H1 (cell line): ENCODE results near the gene ULK3. TPM values are rescaled to one million over a fixed set of nuclear protein-coding genes. Genes with fewer than 3 reads are reported as not detected.

Source experiments
- CTCF ChIA-PET: fragments of 300-600 bp; sonication (Branson Sonifier 250); formaldehyde crosslinking; loops from one replicate; lab custom pipeline; 2021; ENCODE audit not compliant: partially characterized antibody; lab: Charles Lee
- POLR2A ChIA-PET: fragments of 300-600 bp; sonication (Branson Sonifier 250); formaldehyde crosslinking; loops from one replicate; lab custom pipeline; 2021; ENCODE audit warnings: inconsistent platforms; ENCODE audit not compliant: partially characterized antibody; lab: Charles Lee
- DNase-seq, 2 experiments: peaks; one replicate each; pipeline versions ENCODE4 v3.0.0 to v3.0.0-alpha.2; 2010 to 2022; ENCODE audit warnings: low spot score in 2 of 2, low read depth in 1 of 2, mixed read lengths in 1 of 2
- FAIRE-seq: peaks from 2 replicates; lab custom pipeline; 2011; peaks lifted over from hg19 to GRCh38; lab: Jason Lieb, UNC
- H2AFZ ChIP-seq: 2 replicates; pipeline ENCODE4 v1.8.1; 2012; ENCODE audit warnings: low read length, inconsistent platforms
- H2AK5ac ChIP-seq: 2 replicates; pipeline ENCODE4 v1.6.1; 2013; ENCODE audit warnings: low read depth, low read length
- H2BK120ac ChIP-seq: replicated peaks from 2 replicates; pipeline ENCODE3; 2013; ENCODE audit warnings: low read depth, low read length, inconsistent platforms
- H2BK12ac ChIP-seq: 2 replicates; pipeline ENCODE4 v1.6.1; 2013; ENCODE audit warnings: low read depth, low read length
- H2BK15ac ChIP-seq: 2 replicates; pipeline ENCODE4 v1.6.1; 2013; ENCODE audit warnings: low read length
- H2BK20ac ChIP-seq: 2 replicates; pipeline ENCODE4 v1.6.1; 2013; ENCODE audit warnings: low read length
- H2BK5ac ChIP-seq: 2 replicates; pipeline ENCODE4 v1.6.1; 2013; ENCODE audit warnings: low read depth, low read length
- H3K14ac ChIP-seq: 2 replicates; pipeline ENCODE4 v1.6.1; 2013; ENCODE audit warnings: inconsistent platforms; ENCODE audit not compliant: insufficient read length
- H3K18ac ChIP-seq: 2 replicates; pipeline ENCODE4 v1.6.1; 2013; ENCODE audit warnings: low read length; ENCODE audit errors: extremely low read depth
- H3K23ac ChIP-seq: 2 replicates; pipeline ENCODE4 v1.6.1; 2013; ENCODE audit warnings: inconsistent platforms; ENCODE audit not compliant: insufficient read length
- H3K23me2 ChIP-seq: 2 replicates; pipeline ENCODE4 v1.6.1; 2013; ENCODE audit warnings: low read depth, low read length
- H3K27ac ChIP-seq: 2 replicates; pipeline ENCODE4 v1.6.1; 2011; ENCODE audit warnings: low read depth, low read length, inconsistent platforms
- H3K27me3 ChIP-seq, 4 experiments: replicated peaks in 1 of 4; 1 replicate in 1 of 4; 2 replicates in 3 of 4; pipeline versions ENCODE4 v1.6.1 to v1.8.1; 2011 to 2013; ENCODE audit warnings: low read length in 3 of 4, mild to moderate bottlenecking in 3 of 4, inconsistent platforms in 2 of 4, mixed read lengths in 2 of 4, moderate library complexity in 1 of 4; ENCODE audit not compliant: control insufficient read depth in 3 of 4, insufficient read depth in 3 of 4; ENCODE audit errors: extremely low read depth in 1 of 4
- H3K36me3 ChIP-seq, 4 experiments: 2 replicates each; pipeline versions ENCODE4 v1.6.1 to v1.8.1; 2011 to 2013; ENCODE audit warnings: mild to moderate bottlenecking in 4 of 4, low read length in 3 of 4, moderate library complexity in 2 of 4, control low read depth in 1 of 4, inconsistent platforms in 1 of 4; ENCODE audit not compliant: insufficient read depth in 4 of 4, control insufficient read depth in 2 of 4
- H3K4ac ChIP-seq: replicated peaks from 2 replicates; pipeline ENCODE3; 2013; ENCODE audit warnings: low read length, low read depth, mixed read lengths, inconsistent platforms; ENCODE audit not compliant: insufficient read length
- H3K4me1 ChIP-seq, 4 experiments: replicated peaks in 1 of 4; 1 replicate in 1 of 4; 2 replicates in 3 of 4; pipeline versions ENCODE4 v1.6.1 to v1.8.1; 2011 to 2013; ENCODE audit warnings: low read length in 3 of 4, inconsistent platforms in 2 of 4, mixed read lengths in 1 of 4; ENCODE audit not compliant: insufficient read depth in 4 of 4, control insufficient read depth in 3 of 4
- H3K4me2 ChIP-seq, 2 experiments: 2 replicates each; pipeline versions ENCODE4 v1.6.1 to v1.8.1; 2011 to 2013; ENCODE audit warnings: low read depth in 2 of 2, low read length in 2 of 2, control low read depth in 1 of 2, inconsistent platforms in 1 of 2, mild to moderate bottlenecking in 1 of 2; ENCODE audit not compliant: insufficient read depth in 1 of 2
- H3K4me3 ChIP-seq, 4 experiments: fragments of 200-600, 300-600 bp in 1 of 4; sonication (generic), shearing (Covaris generic), sonication (Bioruptor Twin) in 1 of 4; 2 replicates each; pipeline versions ENCODE4 v1.5.1 to v1.8.1; 2011 to 2016; ENCODE audit warnings: low read length in 4 of 4, low read depth in 3 of 4, control low read depth in 2 of 4, inconsistent platforms in 2 of 4, mild to moderate bottlenecking in 2 of 4, mixed read lengths in 1 of 4, moderate library complexity in 1 of 4; ENCODE audit not compliant: insufficient read depth in 2 of 4; ENCODE audit errors: extremely low read depth in 1 of 4
- H3K56ac ChIP-seq: replicated peaks from 2 replicates; pipeline ENCODE3; 2013; ENCODE audit warnings: low read depth, mild to moderate bottlenecking, mixed read lengths, low read length, inconsistent platforms; ENCODE audit not compliant: insufficient read length
- H3K79me1 ChIP-seq: 2 replicates; pipeline ENCODE4 v1.6.1; 2013; ENCODE audit warnings: low read depth, low read length, control low read depth
- H3K79me2 ChIP-seq, 2 experiments: 2 replicates each; pipeline versions ENCODE4 v1.6.1 to v1.8.1; 2012 to 2013; ENCODE audit warnings: low read length in 2 of 2, mild to moderate bottlenecking in 2 of 2, inconsistent platforms in 1 of 2; ENCODE audit not compliant: insufficient read depth in 2 of 2, control insufficient read depth in 1 of 2
- H3K9ac ChIP-seq, 4 experiments: replicated peaks in 1 of 4; 1 replicate in 1 of 4; 2 replicates in 3 of 4; pipeline versions ENCODE4 v1.6.1 to v1.8.1; 2011 to 2013; ENCODE audit warnings: low read depth in 3 of 4, low read length in 3 of 4, control low read depth in 2 of 4, mild to moderate bottlenecking in 2 of 4, moderate library complexity in 2 of 4, inconsistent platforms in 1 of 4; ENCODE audit errors: extremely low read depth in 1 of 4
- H3K9me3 ChIP-seq, 2 experiments: 2 replicates each; pipeline versions ENCODE4 v1.6.1 to v1.8.1; 2012 to 2013; ENCODE audit warnings: mild to moderate bottlenecking in 2 of 2, moderate library complexity in 2 of 2, control low read depth in 1 of 2, inconsistent platforms in 1 of 2, low read depth in 1 of 2, low read length in 1 of 2, mixed read lengths in 1 of 2; ENCODE audit not compliant: insufficient read depth in 2 of 2
- H4K20me1 ChIP-seq, 2 experiments: replicated peaks in 1 of 2; 2 replicates each; pipeline versions ENCODE3 to v1.8.1; 2011 to 2013; ENCODE audit warnings: inconsistent platforms in 2 of 2, low read length in 2 of 2, mild to moderate bottlenecking in 1 of 2; ENCODE audit not compliant: insufficient read depth in 2 of 2, control insufficient read depth in 1 of 2
- H4K5ac ChIP-seq: 2 replicates; pipeline ENCODE4 v1.6.1; 2013; ENCODE audit warnings: low read length, low read depth, mixed read lengths, inconsistent platforms; ENCODE audit not compliant: insufficient read length
- H4K8ac ChIP-seq: 2 replicates; pipeline ENCODE4 v1.8.0; 2013; ENCODE audit warnings: mild to moderate bottlenecking, moderate library complexity, low read length, inconsistent platforms; ENCODE audit not compliant: insufficient read depth; ENCODE audit errors: extremely low read depth
- H4K91ac ChIP-seq: replicated peaks from 2 replicates; pipeline ENCODE3; 2013; ENCODE audit warnings: low read length, mixed read lengths, inconsistent platforms; ENCODE audit not compliant: insufficient read length
- ASH2L ChIP-seq: fragments of 200-600, 300-600 bp; sonication (generic); IDR thresholded peaks from one replicate; pipeline ENCODE4 v1.7.1; 2017; ENCODE audit warnings: low read length
- BACH1 ChIP-seq: IDR thresholded peaks from 2 replicates; pipeline ENCODE4 v1.6.1; 2012; ENCODE audit warnings: low read length, improper control_type of control experiment
- BCL11A ChIP-seq, 2 experiments: IDR thresholded peaks; one replicate each; pipeline ENCODE4 v1.6.1; 2011; ENCODE audit warnings: low read depth in 2 of 2, low read length in 2 of 2, mild to moderate bottlenecking in 2 of 2
- CBX8 ChIP-seq: fragments of 300-800, 300-1000 bp; sonication (generic); IDR thresholded peaks from 2 replicates; pipeline ENCODE4 v1.7.1; 2016; ENCODE audit warnings: low read depth, low read length, borderline replicate concordance
- EZH2 ChIP-seq: fragments of 200-600 bp; sonication (generic); IDR thresholded peaks from 2 replicates; pipeline ENCODE4 v1.7.1; 2012; ENCODE audit warnings: low read depth, mild to moderate bottlenecking, moderate library complexity, low read length, inconsistent platforms; ENCODE audit not compliant: severe bottlenecking
- GABPA ChIP-seq: IDR thresholded peaks from 2 replicates; pipeline ENCODE4 v1.6.1; 2011; ENCODE audit warnings: mild to moderate bottlenecking, low read length, moderate library complexity, borderline replicate concordance; ENCODE audit not compliant: insufficient read depth
- HDAC6 ChIP-seq: IDR thresholded peaks from one replicate; pipeline ENCODE4 v1.7.1; 2012; ENCODE audit warnings: low read depth, mild to moderate bottlenecking, inconsistent platforms, low read length, moderate library complexity
- POLR2AphosphoS5 ChIP-seq: IDR thresholded peaks from 2 replicates; pipeline ENCODE4 v1.6.1; 2011; ENCODE audit warnings: low read depth, low read length
- SAP30 ChIP-seq: fragments of 300-600 bp; sonication (generic); IDR thresholded peaks from 2 replicates; pipeline ENCODE4 v1.7.1; 2012; ENCODE audit warnings: low read length, moderate library complexity, mild to moderate bottlenecking, inconsistent platforms; ENCODE audit not compliant: insufficient read depth, insufficient replicate concordance
- SIN3A ChIP-seq, 2 experiments: IDR thresholded peaks in 1 of 2; conservative IDR thresholded peaks in 1 of 2; 2 replicates each; pipeline ENCODE4 v1.6.1; 2011 to 2012; ENCODE audit warnings: low read length in 2 of 2, improper control_type of control experiment in 1 of 2, low read depth in 1 of 2, mild to moderate bottlenecking in 1 of 2
- SIRT6 ChIP-seq: IDR thresholded peaks from one replicate; pipeline ENCODE4 v1.7.1; 2012; ENCODE audit warnings: low read length, inconsistent platforms
- TAF1 ChIP-seq: IDR thresholded peaks from 2 replicates; pipeline ENCODE4 v1.6.1; 2011; ENCODE audit warnings: mild to moderate bottlenecking, low read depth, low read length
- WGBS, 2 experiments: shearing (Covaris generic) in 1 of 2; methylation state at CpG; one replicate each; pipeline versions ENCODE4 v1.1.6 to v1.1.7; 2013 to 2015; ENCODE audit warnings: low lambda C conversion rate in 2 of 2, mixed read lengths in 2 of 2, inconsistent platforms in 1 of 2, low coverage in 1 of 2, missing lambda C conversion rate in 1 of 2; ENCODE audit not compliant: insufficient replicate concordance in 2 of 2, insufficient coverage in 1 of 2, insufficient read length in 1 of 2; ENCODE audit errors: extremely low coverage in 1 of 2, missing lambda C conversion rate in 1 of 2; 5-methylcytosine and 5-hydroxymethylcytosine counted together
- polyA plus RNA-seq, 7 experiments: library from polyadenylated mRNA; depleted of rRNA in 3 of 7; stranded (reverse) in 5 of 7; unstranded in 2 of 7; fragments of >200 nt in 5 of 7; fragments of 200-250 nt in 2 of 7; gene quantifications; 1 replicate in 5 of 7; 2 replicates in 1 of 7; 4 replicates in 1 of 7; pipeline versions ENCODE4 v1.2.1 to v1.2.3, GENCODE V29; 2011 to 2013; ENCODE audit warnings: missing spikeins in 2 of 7, mixed read lengths in 2 of 7
- total RNA-seq: library from RNA; stranded (reverse); fragmentation: NEBNext Ultra II Directional; extraction: Animal tissue kit (Norgen Biotek cat#: 25700); gene quantifications from 2 replicates; pipeline ENCODE4 v1.2.1, GENCODE V29; 2021

Gene ULK3
- total and polyA plus RNA-seq, 2 of the 8 experiments (the other 6 are each of a cell fraction or from before 2014, with no cell fraction given), result 27.1 to 34.4 TPM

DNA sequence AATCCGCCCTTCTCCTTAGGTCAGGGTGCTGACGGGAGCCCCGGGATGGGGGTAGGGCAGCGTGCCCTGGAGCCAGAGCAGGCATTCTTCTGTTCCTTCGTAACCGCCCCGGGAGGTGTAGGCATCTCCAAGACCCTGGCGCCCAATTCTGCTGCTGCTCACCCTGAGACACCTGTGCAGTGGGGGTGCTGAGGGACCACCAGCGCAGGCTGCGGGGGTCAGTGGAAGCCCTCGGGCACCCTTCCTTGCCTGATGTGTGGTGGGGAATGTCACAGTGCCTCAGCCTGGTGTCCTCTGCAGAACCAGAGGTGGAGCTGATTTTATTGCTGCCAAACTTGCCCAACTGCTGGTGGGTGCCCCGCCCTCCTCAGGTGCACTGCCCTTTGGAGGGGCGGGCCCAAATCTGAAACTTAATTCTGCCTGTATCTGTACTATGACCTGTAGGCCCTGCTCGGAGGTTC is 53.8 kb downstream of the ULK3 start:
- Histone ChIP-seq H3K4me3 (no peak overlapping the region), H2AFZ (no peak overlapping the region), H3K27me3 (no peaks in the 10 kb centered on the region), H3K23ac (no peak overlapping the region), H3K18ac (no peak overlapping the region), H3K36me3 (no peaks in the 10 kb centered on the region), H2BK12ac (no peak overlapping the region), H3K23me2 (no peaks in the 10 kb centered on the region), H3K4me2 (peak overlapping the region in 1 of 2 experiments; percentile 15; a peak in 1 of 4 replicates), H3K4ac (no peak overlapping the region), H3K79me1 (peaks cover 30% of the 10 kb centered on the region), H4K20me1 (peaks cover 33 to 58% of the 10 kb centered on the region in 2 experiments), H2BK20ac (no peak overlapping the region)
- 81% methylated on average over 14 of the region's 14 CpGs; no CpG with 5 or more reads in 1 of the 2 experiments for WGBS, 2 experiments
- POLR2A ChIA-PET, result interaction anchor here (4.5 kb wide), 1 partner anchor 10 kb away, joined by 20 read pairs; no protein-coding TSS in a partner anchor
- no peak for TF ChIP-seq TAF1
- no peak for TF ChIP-seq SAP30
- no peak for TF ChIP-seq EZH2
- TF ChIP-seq SIN3A (conservative IDR thresholded peaks at IDR 0.05 in 1 of 2, IDR thresholded peaks at IDR 0.05 in 1 of 2; ENCODE audit: low read depth in 1 of 2, low read length in 2 of 2), result no peak
- no peak for TF ChIP-seq BCL11A (IDR thresholded peaks at IDR 0.05; ENCODE audit: low read depth in 2 of 2, low read length in 2 of 2)
- no peak for TF ChIP-seq SIRT6
- TF ChIP-seq BACH1, result no peak
- TF ChIP-seq HDAC6, result no peak
- no peak for TF ChIP-seq CBX8
- no peak for TF ChIP-seq ASH2L
- TF ChIP-seq POLR2AphosphoS5, result no peak
- TF ChIP-seq GABPA, result no peak
- TF ChIP-seq, all 59 proteins: peak for 0
- Histone ChIP-seq H3K56ac (no peak overlapping the region), H2BK15ac (no peak overlapping the region), H2AK5ac (no peak overlapping the region), H4K8ac (no peak overlapping the region; the same call in 1 of the 2 replicates), H3K4me1 (peaks cover 4 to 28% (median 14%) of the 10 kb centered on the region in 4 experiments), H4K5ac (no peak overlapping the region), H3K14ac (no peak overlapping the region), H3K79me2 (peaks cover 0 to 7% of the 10 kb centered on the region in 2 experiments; a peak in 1 of 4 replicates), H3K9ac (no peak overlapping the region), H4K91ac (no peak overlapping the region), H2BK5ac (no peak overlapping the region), H3K9me3 (no peaks in the 10 kb centered on the region), H3K27ac (no peak overlapping the region), H2BK120ac (no peak overlapping the region)
- CTCF ChIA-PET, result interaction anchor here (0.6 to 53.7 kb wide), 11 partner anchors 7 to 464 kb away, joined by 3 to 1439 read pairs (median 5); partner anchors contain the start of genes CLK3, CSK, CYP1A1 and LMAN1L
- FAIRE-seq (no peak), DNase-seq (no peak)
